Gastroesophageal sphincter (tissue), 4 donors: ENCODE measurements around the gene GRM8. TPM values are rescaled to one million over a fixed set of nuclear protein-coding genes. Genes with fewer than 3 reads are reported as not detected.
"Not testable (repeated sequence)": the region's sequence is repeated elsewhere in the genome, so short reads cannot be mapped to it uniquely, and the experiment has no call there.

Source experiments
- ATAC-seq: fragments of 150-250 bp; one replicate; pipeline ENCODE4 v1.9.1; 2016; ENCODE audit warnings: mild to moderate bottlenecking, moderate library complexity
- H3K27ac ChIP-seq, 4 donors: fragments of 200-600 bp; sonication (generic) in 3 of 4; 1 replicate in 3 of 4; 2 replicates in 1 of 4; pipeline ENCODE4 v1.5.1; 2016 to 2019
- H3K27me3 ChIP-seq: fragments of 200-600 bp; sonication (generic); one replicate; pipeline ENCODE4 v1.5.1; 2019
- H3K36me3 ChIP-seq, 2 donors: fragments of 200-600 bp; sonication (generic); one replicate each; pipeline ENCODE4 v1.5.1; 2019; ENCODE audit warnings: control low read depth in 1 of 2
- H3K4me1 ChIP-seq, 3 donors: fragments of 200-600 bp; sonication (generic); 1 replicate in 2 of 3; 2 replicates in 1 of 3; pipeline ENCODE4 v1.5.1; 2016 to 2019; ENCODE audit warnings: control low read depth in 2 of 3
- H3K4me3 ChIP-seq, 2 donors: fragments of 200-600 bp; sonication (generic); one replicate each; pipeline ENCODE4 v1.5.1; 2019; ENCODE audit warnings: mild to moderate bottlenecking in 1 of 2, moderate library complexity in 1 of 2
- H3K9me3 ChIP-seq, 3 donors: fragments of 200-600 bp; sonication (generic); one replicate each; pipeline ENCODE4 v1.5.1; 2017 to 2019; ENCODE audit warnings: control low read depth in 2 of 3
- EP300 ChIP-seq: sonication (generic); formaldehyde crosslinking; IDR thresholded peaks from one replicate; pipeline ENCODE4 v1.6.1; 2017; ENCODE audit warnings: antibody characterized with exemption, mild to moderate bottlenecking
- POLR2A ChIP-seq, 2 donors: fragments of 450-650 bp; IDR thresholded peaks; one replicate each; pipeline ENCODE4 v1.6.1; 2017; ENCODE audit warnings: antibody characterized with exemption in 2 of 2, mild to moderate bottlenecking in 2 of 2, moderate library complexity in 1 of 2
- POLR2AphosphoS5 ChIP-seq: sonication (generic); formaldehyde crosslinking; IDR thresholded peaks from one replicate; pipeline ENCODE4 v1.6.1; 2017; ENCODE audit warnings: antibody characterized with exemption
- WGBS, 2 donors: methylation state at CpG; one replicate each; pipeline ENCODE4 v1.1.5; 2018; ENCODE audit warnings: low coverage in 1 of 2; 5-methylcytosine and 5-hydroxymethylcytosine counted together
- total RNA-seq, 4 donors: library from RNA; depleted of rRNA; stranded (reverse); fragments of >200 nt; gene quantifications; one replicate each; pipeline ENCODE4 v1.1.0, GENCODE V29; 2016
- TF ChIP-seq, protein P1 (sequence below), 4 experiments: fragments of 200-600 bp in 2 of 4; fragments of 450-650 bp in 2 of 4; sonication (generic) in 1 of 4; IDR thresholded peaks; one replicate each; pipeline ENCODE4 v1.5.1; 2017 to 2019; ENCODE audit warnings: antibody characterized with exemption in 4 of 4, mild to moderate bottlenecking in 2 of 4, moderate library complexity in 2 of 4

Gene GRM8
- total RNA-seq, 4 donors from 2014 or later, result 0.07 to 3.4 (median 0.93) TPM; not detected in 1

DNA sequence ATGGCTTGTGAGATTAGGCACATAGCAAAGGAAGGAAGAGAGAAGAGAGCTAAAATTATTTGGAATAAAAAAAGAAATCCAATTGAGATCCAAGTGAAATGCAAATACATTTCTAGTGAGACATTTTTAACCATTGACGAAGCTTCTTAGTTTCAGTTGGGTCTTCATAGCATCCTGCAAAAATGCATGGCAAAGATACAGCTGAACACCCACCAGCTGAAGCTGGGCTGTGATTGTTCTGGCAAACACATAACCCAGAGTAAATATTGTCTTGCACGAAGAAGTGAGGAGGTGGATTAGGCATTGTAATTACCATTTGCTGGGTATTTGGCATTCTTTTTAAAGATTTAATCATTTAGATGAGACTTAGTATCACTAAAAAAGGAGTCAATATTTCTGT lies 409.4 kb downstream of the GRM8 start:
- no peaks in the 10 kb centered on the region for H3K36me3 ChIP-seq
- H3K4me1 ChIP-seq, result no peaks in the 10 kb centered on the region
- no peak for ATAC-seq
- no peaks in the 10 kb centered on the region for H3K27me3 ChIP-seq
- H3K27ac ChIP-seq, result no peak overlapping the region
- H3K9me3 ChIP-seq, result no peaks in the 10 kb centered on the region
- H3K4me3 ChIP-seq, result no peak overlapping the region
- TF ChIP-seq EP300 (no peak), POLR2A (IDR thresholded peaks at IDR 0.05) (no peak), POLR2AphosphoS5 (no peak)
- TF ChIP-seq, protein P1, sequence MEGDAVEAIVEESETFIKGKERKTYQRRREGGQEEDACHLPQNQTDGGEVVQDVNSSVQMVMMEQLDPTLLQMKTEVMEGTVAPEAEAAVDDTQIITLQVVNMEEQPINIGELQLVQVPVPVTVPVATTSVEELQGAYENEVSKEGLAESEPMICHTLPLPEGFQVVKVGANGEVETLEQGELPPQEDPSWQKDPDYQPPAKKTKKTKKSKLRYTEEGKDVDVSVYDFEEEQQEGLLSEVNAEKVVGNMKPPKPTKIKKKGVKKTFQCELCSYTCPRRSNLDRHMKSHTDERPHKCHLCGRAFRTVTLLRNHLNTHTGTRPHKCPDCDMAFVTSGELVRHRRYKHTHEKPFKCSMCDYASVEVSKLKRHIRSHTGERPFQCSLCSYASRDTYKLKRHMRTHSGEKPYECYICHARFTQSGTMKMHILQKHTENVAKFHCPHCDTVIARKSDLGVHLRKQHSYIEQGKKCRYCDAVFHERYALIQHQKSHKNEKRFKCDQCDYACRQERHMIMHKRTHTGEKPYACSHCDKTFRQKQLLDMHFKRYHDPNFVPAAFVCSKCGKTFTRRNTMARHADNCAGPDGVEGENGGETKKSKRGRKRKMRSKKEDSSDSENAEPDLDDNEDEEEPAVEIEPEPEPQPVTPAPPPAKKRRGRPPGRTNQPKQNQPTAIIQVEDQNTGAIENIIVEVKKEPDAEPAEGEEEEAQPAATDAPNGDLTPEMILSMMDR (IDR thresholded peaks at IDR 0.05), result no peak
- 21 to 59% methylated on average over 2 of the region's 2 CpGs for WGBS, 2 donors

DNA sequence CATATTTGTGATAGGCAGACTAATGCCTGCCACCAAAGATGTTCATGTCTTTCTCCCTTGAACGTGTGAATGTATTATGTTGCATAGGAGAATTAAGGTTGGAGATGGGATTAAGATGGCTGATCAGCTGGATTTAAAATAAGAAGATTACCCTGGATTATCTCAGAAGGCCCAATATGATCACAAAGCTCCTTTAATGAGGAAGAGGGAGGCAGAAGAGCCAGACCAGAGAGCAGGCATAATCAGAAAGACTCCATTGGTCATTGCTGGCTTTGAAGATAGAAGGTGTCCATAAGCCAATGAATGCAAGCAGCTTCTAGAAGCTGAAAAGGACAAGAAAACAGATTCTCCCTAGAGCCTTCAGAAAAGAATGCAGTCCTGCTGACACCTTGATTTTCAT lies 410.3 kb downstream of the GRM8 start:
- no peak for ATAC-seq
- no peak for TF ChIP-seq EP300
- TF ChIP-seq POLR2A (IDR thresholded peaks at IDR 0.05), result no peak
- TF ChIP-seq, protein P1 (IDR thresholded peaks at IDR 0.05), result no peak
- no peak for TF ChIP-seq POLR2AphosphoS5
- H3K4me3 ChIP-seq, result no peak overlapping the region
- H3K27ac ChIP-seq, result no peak overlapping the region
- no peaks in the 10 kb centered on the region for H3K36me3 ChIP-seq
- H3K27me3 ChIP-seq, result no peaks in the 10 kb centered on the region
- no peaks in the 10 kb centered on the region for H3K4me1 ChIP-seq
- no peaks in the 10 kb centered on the region for H3K9me3 ChIP-seq
- 80 to 92% methylated on average over 1 of the region's 1 CpG for WGBS, 2 donors

DNA sequence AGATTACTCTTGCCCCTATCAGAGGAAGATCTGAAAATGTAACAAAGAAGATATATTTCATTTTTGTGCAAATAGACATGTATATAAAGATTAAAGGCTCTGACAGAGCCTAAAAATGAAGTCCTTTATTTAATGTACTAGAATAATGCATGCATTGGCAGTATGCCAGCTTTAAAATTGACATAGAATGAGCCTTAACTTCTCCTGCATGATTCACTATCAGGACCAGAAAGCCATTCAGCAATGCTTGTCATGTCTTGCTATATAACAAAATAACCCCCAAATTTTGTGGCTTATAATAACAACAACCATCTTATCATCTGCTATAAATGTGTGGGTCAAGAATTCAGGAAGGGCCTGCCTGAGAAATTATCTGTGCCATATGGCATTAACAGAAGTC lies 411.9 kb downstream of the GRM8 start:
- Histone ChIP-seq H3K4me1 (no peaks in the 10 kb centered on the region), H3K27ac (no peak overlapping the region), H3K9me3 (no peaks in the 10 kb centered on the region), H3K4me3 (no peak overlapping the region), H3K27me3 (no peaks in the 10 kb centered on the region), H3K36me3 (no peaks in the 10 kb centered on the region)
- ATAC-seq, result no peak
- no peak for TF ChIP-seq EP300
- no peak for TF ChIP-seq POLR2A (IDR thresholded peaks at IDR 0.05)
- TF ChIP-seq, protein P1 (IDR thresholded peaks at IDR 0.05), result no peak
- TF ChIP-seq POLR2AphosphoS5, result no peak

GRCh38 chr7:126839624-126840023 lies 413.1 kb downstream of the GRM8 start:
- WGBS, 2 donors, result 75 to 100% methylated on average over 1 of the region's 1 CpG
- no peak overlapping the region for H3K27ac ChIP-seq
- TF ChIP-seq POLR2A (IDR thresholded peaks at IDR 0.05) (no peak), EP300 (no peak), POLR2AphosphoS5 (no peak)
- TF ChIP-seq, protein P1 (IDR thresholded peaks at IDR 0.05), result no peak
- no peaks in the 10 kb centered on the region for H3K36me3 ChIP-seq
- no peaks in the 10 kb centered on the region for H3K9me3 ChIP-seq
- ATAC-seq, result no peak
- H3K27me3 ChIP-seq, result no peaks in the 10 kb centered on the region
- no peak overlapping the region for H3K4me3 ChIP-seq
- H3K4me1 ChIP-seq, result no peaks in the 10 kb centered on the region

DNA sequence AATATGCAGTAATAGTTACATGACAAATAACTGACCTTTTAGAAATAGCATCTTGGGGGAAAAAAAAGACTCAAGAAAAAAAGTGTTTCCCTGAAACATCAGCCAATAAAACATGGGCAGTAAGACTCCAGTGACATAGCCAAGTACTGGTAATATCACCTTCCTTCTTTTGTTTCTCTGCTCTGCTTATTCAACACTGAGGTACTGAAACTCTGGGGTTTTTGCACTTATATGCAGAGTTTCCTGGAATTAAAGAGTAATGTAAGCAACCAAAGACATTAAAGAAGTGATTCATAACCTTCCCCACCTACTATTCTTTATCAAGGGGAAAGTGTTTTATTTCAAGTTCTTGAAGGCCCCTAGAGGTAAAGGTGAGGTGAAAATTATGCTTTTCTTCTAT lies 414.5 kb downstream of the GRM8 start:
- no peaks in the 10 kb centered on the region for H3K27me3 ChIP-seq
- H3K36me3 ChIP-seq, result no peaks in the 10 kb centered on the region
- H3K4me3 ChIP-seq, result no peak overlapping the region
- TF ChIP-seq EP300 (no peak), POLR2AphosphoS5 (no peak), POLR2A (IDR thresholded peaks at IDR 0.05) (no peak)
- TF ChIP-seq, protein P1 (IDR thresholded peaks at IDR 0.05), result no peak
- no peaks in the 10 kb centered on the region for H3K4me1 ChIP-seq
- ATAC-seq, result no peak
- H3K27ac ChIP-seq, result no peak overlapping the region
- no peaks in the 10 kb centered on the region for H3K9me3 ChIP-seq

- H3K9me3 ChIP-seq, H3K27me3 ChIP-seq, ATAC-seq, H3K4me3 ChIP-seq, H3K27ac ChIP-seq, H3K4me1 ChIP-seq, H3K36me3 ChIP-seq: not testable (repeated sequence)
- 0 to 80% methylated on average over 1 of the region's 9 CpGs for WGBS, 2 donors
These were observed 421.5 kb downstream of the GRM8 start for GRCh38 chr7:126831241-126831640.
